ENCODE data around the gene PARD3B.

DNA sequence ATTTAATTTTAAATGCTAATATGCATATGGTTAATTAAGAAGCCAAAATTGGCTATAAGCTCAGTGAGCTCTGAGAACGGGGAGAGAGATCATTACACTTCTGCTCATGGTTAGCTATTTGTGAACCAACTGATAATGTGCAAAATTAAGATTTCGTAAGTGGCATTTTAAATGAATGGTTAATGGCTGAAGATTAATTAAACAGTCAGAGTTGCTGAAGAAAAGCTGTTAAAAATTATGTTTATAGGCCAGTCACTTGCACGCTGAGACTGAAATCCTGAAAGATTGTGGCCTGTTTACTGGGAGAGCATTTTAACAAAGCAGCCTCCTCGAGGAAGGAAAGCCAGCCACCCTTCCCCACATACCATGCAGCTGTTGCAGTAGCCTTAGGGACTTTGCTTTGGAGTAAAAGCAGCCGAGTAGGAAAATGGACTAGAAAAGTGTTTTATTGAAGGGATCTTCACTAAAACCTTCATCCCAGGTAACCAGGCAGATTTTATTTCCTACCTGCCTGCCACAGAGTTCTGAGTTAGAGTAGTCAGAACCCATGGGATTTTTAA is 918.3 kb downstream of the PARD3B start:
- TF ChIP-seq, protein P1, sequence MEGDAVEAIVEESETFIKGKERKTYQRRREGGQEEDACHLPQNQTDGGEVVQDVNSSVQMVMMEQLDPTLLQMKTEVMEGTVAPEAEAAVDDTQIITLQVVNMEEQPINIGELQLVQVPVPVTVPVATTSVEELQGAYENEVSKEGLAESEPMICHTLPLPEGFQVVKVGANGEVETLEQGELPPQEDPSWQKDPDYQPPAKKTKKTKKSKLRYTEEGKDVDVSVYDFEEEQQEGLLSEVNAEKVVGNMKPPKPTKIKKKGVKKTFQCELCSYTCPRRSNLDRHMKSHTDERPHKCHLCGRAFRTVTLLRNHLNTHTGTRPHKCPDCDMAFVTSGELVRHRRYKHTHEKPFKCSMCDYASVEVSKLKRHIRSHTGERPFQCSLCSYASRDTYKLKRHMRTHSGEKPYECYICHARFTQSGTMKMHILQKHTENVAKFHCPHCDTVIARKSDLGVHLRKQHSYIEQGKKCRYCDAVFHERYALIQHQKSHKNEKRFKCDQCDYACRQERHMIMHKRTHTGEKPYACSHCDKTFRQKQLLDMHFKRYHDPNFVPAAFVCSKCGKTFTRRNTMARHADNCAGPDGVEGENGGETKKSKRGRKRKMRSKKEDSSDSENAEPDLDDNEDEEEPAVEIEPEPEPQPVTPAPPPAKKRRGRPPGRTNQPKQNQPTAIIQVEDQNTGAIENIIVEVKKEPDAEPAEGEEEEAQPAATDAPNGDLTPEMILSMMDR (IDR thresholded peaks at IDR 0.05) = no peak
- TF ChIP-seq SIN3A (IDR thresholded peaks at IDR 0.05; ENCODE audit: borderline replicate concordance, insufficient read depth, low read depth, low read length) = no peak
- no peak for TF ChIP-seq POLR2AphosphoS5 (IDR thresholded peaks at IDR 0.05; ENCODE audit: low read depth, low read length)

Measured in Panc1 (cell line).